Upper lobe of left lung (tissue), 4 donors: ENCODE data around the gene STAU1.

Source experiments
- POLR2A ChIP-seq, 4 donors: fragments of 450-650 bp; IDR thresholded peaks; one replicate each; pipeline ENCODE4 v1.5.1; 2016 to 2017; ENCODE audit warnings: antibody characterized with exemption in 4 of 4, mild to moderate bottlenecking in 2 of 4
- TF ChIP-seq, protein P1 (sequence below), 6 experiments: fragments of 450-650 bp in 4 of 6; fragments of 200-600 bp in 2 of 6; sonication (generic) in 2 of 6; IDR thresholded peaks; one replicate each; pipeline ENCODE4 v1.5.1; 2016 to 2019; ENCODE audit warnings: antibody characterized with exemption in 6 of 6

DNA sequence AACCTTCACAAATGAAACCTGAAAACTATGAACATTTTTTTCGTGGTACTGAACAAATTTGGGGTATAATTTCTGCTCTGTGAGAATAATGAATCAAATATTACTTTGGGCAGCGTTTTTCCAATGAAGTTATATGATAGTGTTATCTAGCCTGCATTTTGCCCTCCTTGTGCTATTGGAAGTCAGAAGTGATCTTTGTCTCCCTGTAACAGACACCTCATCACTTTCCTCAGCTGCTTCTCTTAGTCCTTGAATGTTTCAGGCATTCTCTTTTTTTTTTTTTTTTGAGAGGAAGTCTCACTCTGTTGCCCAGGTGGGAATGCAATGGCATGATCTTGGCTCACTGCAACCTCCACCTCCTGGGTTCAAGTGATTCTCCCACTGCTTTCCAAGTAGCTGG is 41.2 kb upstream of the STAU1 start:
- TF ChIP-seq, protein P1, sequence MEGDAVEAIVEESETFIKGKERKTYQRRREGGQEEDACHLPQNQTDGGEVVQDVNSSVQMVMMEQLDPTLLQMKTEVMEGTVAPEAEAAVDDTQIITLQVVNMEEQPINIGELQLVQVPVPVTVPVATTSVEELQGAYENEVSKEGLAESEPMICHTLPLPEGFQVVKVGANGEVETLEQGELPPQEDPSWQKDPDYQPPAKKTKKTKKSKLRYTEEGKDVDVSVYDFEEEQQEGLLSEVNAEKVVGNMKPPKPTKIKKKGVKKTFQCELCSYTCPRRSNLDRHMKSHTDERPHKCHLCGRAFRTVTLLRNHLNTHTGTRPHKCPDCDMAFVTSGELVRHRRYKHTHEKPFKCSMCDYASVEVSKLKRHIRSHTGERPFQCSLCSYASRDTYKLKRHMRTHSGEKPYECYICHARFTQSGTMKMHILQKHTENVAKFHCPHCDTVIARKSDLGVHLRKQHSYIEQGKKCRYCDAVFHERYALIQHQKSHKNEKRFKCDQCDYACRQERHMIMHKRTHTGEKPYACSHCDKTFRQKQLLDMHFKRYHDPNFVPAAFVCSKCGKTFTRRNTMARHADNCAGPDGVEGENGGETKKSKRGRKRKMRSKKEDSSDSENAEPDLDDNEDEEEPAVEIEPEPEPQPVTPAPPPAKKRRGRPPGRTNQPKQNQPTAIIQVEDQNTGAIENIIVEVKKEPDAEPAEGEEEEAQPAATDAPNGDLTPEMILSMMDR (IDR thresholded peaks at IDR 0.05) = no peak
- no peak for TF ChIP-seq POLR2A (IDR thresholded peaks at IDR 0.05)
